ENCODE data around the gene IP6K1. TPM values are rescaled to one million over a fixed set of nuclear protein-coding genes. Genes with fewer than 3 reads are reported as not detected.
"Not testable (repeated sequence)": the region's sequence is repeated elsewhere in the genome, so short reads cannot be mapped to it uniquely, and the experiment has no call there.

The IP6K1 gene
- total RNA-seq, result 32.0 TPM

DNA sequence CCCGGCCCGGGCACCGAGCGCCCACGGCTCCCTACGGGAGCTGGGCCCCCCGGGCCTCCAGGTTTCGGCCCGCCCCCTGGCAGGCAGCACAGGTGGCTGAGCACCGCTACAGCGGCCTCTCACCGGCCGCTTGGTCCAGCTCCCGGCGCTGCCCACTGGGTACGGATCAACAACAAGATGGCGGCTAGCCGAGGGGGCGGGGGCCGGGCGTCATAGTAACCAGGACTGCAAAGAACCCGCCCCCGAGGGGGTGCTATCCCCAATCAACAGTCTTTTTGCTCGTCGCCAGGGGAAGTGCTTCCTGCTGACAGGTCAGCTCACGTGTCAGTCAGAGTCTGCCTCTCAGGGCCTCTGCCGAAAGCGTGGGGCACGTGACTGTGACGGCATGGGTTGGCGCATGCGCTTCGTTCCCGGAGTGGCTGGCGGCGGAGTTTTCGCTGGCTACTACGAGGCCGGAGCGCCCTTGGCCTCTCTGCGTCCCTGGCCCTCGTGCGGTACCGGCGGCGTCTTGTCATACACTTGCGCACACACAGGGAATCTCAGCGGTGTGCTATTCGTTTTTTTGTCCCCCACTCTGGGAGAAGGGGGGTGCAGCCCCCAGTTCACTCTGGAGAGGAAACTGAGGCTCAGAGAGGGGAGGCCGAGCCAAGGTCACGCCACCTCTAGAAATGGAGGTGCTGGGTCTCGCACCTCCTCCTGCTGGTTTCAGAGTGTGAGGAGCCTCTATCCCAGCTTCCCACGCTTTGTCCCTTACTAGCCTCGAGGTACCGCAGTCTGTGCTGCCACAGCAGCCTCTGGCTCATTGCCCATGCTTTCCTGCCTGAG, at the start of gene IP6K1:
TSS of gene IP6K1 (minus strand) at position 186 of the 825 bp plus-strand sequence. CDS start 38,502 bp downstream, outside the sequence.
- DNase-seq (ENCODE audit: low spot score), result peak; percentile 100

DNA sequence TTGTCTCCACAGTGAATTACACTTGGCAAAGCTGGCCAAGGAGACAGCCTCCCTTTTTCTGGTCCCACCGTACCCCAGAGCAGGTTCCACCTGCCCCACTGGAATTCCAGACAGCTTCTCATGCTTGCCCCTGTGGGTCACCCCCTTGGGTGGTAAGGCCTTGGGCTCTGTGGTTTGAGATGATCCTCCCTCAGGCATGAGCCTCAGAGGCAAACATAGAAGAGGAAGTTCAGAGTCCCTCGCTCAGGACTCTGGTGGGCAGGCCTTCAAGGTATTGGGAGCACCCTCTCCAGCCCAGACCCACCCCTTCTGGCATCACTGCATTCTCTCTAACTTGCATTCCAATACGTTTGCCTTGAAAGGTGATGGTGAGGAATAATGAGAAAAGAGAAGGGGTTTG, 45.0 kb upstream of the IP6K1 start:
- DNase-seq (ENCODE audit: low spot score), result no peak

DNA sequence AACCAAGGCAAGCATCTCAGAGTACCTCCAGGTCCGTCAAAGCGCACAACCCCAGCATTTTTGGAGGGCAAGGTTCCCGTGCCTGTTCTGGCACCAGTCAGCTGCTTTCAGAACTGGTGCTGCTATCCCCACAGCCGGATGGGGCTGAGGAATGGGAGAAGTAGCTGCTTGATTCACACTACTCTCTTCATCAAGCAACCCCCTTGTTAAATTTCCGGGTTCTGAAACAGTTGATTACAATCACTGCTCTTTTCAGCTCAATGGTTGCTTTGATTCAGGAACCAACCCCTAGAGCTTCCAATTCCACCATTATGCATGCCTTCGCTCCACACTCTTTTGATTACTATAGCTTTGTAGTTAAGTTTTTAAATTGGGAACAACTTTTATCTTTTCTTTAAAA, 39.7 kb upstream of the IP6K1 start:
- DNase-seq (ENCODE audit: low spot score), result no peak

DNA sequence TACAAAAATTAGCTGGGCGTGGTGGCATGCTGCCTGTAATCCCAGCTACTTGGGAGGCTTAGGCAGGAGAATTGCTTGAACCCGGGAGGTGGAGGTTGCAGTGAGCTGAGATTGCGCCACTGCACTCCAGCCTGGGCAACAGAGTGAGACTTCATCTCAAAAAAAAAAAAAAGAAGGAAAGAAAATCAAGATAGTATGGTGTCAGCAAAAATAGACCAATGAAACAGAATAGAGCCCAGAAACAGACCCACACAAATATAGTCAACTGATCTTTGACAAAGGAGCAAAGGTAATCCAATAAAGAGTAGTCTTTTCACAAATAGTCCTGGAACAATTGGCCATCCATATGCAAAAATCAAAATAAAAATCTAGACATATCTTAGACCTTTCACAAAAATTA, 36.8 kb upstream of the IP6K1 start:
- not testable (repeated sequence) for DNase-seq (ENCODE audit: low spot score)

DNA sequence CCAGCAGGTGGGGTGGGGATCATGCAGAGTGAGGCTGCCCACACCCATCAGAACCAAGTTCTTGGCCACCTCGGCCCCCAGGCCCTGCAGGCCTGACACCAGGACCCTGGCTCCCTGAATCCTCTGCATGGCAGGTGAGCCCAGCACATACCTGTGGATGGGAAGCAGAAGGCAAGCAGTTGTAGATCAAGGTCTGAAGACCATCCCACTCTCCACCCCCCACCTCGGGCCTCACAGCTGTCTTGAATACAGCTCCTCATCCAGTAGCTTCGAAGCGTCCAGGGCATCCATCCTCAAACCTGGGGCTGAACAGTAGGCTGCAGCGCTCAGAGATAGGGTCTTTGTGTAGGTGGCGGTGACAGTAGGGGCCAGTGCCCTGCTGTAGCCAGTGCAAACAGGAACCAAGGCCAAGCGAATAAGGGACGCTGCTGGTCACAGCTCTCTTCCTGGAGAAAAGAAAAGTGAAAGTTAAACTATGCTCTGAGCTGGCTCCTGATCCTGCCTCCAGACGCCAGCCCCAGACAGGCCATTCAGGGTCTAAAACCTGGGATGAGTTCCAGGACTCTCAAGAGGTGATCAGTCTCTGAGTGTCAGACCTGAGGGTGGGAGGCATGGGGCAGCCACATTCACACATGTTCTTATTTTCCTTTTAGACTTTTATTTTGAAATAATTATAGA, 27.3 kb upstream of the IP6K1 start, which contains the start of gene UBA7:
TSS of gene UBA7 (minus strand) at position 457 of the 678 bp plus-strand sequence. CDS start at position 291, 166 bp downstream.
- peak; percentile 65 for DNase-seq (ENCODE audit: low spot score)

DNA sequence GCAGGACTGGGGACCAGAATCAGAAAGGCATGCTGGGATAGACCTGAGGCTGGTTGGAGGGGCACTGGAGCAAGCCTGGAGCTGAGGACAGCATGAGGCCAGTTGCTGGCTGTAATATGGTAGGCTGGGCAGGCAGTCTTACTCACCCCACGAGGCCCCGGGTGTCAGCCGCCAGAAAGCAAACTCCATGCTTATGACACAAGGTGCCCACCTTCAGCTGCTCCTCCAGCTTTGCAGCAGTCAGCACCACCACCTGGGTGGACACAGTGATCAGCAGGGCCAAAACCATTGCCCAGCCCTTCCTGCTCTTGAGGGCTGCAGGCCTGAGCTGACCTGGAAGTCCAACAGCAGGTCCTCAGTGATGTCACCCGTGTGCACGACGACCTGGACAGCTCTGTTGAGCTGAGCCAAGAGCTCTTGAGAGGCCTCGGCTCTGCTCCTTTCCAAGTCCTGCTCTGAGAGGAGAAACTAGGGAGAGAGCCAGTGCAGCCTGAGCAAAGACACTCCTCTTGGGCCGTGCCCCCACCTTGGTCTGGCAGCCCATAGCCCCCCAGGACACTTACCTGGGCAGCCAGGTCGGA, 26.7 kb upstream of the IP6K1 start:
- no peak for DNase-seq (ENCODE audit: low spot score)

DNA sequence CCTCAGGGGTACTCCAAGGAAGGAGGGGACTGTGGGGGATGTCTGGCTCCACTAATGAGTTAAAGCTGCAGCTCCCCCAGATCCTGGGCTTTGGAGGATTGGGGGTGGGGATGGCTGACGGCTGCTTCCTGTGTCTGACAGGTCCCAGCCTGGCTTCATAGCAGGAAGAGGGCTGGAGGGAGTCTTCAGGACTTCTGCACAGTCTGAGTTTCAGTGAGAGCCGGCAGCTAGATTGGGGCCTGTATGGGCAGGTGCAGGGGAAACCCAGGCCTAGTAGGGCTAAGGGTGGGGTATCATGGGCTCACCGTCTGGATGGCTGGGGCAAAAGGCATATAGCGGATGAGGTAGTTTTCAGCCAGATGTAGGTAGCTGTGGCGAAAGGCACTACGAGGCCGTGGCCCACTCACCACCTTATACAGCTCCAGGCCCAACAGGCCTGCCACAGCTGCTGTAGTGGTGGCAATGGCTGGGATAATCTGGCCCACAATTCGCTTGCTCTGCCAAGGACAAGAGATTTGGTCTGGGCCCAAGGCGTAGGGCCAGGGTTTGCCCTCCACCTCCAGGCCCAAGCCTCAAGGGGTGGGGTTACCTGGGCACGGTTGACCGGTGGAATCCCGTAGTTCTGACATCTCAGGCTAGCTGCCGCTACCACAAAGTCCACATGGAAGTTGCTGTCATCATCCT, 21.2 kb upstream of the IP6K1 start:
- peak; percentile 65 for DNase-seq (ENCODE audit: low spot score)

DNA sequence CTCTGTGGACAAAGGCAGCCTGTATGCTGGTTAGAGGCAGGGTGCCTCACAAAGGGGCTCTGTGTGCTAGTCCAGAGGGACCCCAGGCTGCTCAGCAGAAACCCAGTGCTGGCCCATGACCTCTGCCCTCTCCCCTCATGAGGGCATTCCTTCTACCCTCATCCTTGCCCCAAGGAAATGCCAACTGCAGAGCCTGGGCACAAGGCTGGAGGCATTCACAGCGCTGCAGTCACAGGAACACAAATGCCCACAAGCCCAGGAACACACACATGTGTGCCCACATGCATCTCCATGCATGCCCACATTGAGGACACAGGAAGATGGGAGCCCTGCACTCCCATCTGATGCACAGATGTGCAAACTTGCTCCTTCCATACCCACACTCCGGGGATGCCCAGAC, 20.5 kb upstream of the IP6K1 start:
- DNase-seq (ENCODE audit: low spot score), result no peak

DNA sequence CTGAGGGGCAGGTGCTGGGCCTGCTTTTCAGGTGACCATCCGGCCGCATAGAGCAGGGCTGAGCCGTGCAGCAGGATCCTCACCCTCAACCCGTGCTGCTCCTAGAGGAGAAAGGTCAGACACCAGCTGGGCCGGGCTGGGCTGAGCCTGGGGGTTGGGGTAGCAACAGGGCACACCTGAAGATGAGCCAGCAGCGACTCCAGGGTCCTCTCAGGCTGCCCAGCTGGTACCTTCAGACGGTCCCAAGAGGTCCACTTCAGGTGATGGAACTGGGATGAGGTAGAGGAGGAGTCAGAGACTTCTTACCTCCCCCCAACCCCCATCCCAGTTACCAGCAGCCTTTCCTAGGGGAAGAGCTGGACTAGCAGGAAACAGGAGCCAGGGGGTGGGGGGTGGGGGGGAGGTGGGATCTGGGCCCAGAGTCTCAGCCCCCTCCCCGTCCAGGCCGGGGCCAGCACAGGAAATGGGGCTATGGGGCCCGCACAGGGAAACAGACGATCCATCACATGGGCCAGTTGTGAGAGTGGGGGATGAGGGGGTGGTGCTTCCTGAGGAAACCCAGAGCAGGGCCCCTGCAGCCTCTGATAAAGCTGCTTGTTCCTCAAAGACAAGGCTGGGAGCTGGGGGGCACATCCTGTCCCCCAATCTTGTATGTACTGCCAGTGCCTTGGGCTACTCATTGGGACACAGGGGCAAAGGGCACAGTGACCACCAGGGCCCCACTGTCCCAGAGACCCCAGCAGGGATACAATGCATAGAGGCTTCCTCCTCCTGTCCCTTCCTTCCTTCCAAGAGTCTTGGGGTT, 19.8 kb upstream of the IP6K1 start:
- DNase-seq (ENCODE audit: low spot score), result no peak

DNA sequence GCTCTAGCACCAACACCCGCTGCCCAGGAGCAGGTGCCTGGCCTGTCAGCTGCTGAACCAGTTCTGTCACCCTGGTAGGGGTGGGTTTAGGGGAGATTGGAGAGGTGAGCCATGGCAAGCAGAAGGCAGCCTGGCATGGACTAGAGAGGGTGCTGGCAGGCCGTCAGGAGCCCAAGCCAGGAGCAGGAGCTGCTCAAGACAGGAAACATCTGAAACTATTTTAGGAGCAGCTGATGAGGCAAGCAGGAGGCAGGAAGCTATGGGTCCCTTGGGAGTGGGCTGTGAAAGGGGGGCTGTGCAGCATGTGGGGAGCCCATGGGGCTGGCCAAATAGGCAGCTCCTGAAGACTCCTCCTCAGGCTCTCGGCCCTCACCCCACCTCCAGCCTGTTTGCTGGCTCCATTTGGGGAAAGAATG, 19.0 kb upstream of the IP6K1 start:
- DNase-seq (ENCODE audit: low spot score), result peak; percentile 75

DNA sequence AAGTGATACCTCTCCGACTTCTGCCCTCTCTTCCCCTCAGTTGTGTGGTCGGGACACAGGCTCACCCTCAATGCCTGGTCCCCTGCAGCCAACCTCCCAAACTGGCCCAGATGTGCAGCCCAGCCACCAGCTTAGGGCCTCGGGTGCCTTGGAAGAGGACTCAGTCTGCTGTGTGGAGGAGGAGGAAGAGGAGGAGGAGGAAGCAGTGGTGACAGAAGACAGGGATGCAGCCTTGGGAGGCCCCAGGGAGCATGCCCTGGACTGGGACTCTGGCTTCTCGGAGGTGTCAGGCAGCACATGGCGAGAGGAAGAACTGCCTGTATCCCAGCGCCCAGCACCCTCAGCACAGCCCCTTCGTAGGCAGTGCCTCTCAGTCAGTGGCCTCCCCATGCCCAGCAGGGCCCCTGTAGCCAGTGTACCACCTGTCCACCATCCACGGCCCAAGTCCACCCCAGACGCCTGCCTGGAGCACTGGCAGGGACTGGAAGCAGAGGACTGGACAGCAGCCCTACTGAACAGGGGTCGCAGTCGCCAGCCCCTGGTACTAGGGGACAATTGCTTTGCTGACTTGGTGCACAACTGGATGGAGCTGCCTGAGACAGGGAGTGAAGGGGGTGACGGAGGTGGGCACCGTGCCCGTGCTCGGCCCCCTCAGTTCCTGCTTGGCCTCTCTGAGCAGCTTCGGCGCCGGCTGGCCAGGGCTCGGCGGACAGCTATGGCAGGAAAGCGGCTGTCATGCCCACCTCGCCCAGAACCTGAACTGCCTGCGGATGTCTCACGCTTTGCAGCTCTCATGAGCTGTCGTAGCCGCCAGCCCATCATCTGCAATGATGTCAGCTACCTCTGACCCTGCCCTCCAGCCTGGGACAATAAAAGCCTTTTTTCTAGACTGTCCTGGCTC, 18.0 kb upstream of the IP6K1 start:
- no peak for DNase-seq (ENCODE audit: low spot score)

DNA sequence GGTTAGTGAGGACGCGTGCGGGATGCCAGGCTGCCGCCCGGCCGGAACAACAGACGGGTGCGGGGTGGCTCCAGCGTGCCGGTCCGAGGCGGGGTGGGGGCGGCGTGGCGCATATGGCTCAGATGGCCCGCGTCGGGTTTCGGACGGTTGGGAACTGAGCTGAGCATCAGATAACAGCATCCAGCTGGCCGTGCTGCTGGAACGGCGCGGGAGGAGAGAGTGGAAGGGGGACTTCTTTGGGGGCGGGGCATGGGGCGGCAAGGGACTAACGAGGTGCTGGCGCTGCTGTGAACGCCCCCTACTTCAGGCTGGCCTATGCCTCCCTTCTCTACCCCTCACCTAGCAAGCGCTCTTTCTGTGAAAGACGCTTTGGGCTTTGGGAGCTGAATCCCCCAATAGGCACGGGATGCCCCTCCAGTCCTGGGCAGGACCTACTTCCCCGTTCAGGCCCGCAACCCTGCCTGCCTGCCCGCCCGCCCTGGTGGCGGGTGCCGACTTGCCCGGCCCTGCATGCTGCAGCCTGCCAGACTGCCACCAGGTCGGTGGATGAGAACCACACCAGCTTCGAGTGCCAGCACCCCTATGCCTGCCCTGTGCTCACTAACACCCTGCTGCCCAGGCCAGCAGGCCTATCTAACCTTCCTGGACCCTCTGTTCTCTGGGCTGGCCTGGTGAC, 17.3 kb upstream of the IP6K1 start:
- peak; percentile 84 for DNase-seq (ENCODE audit: low spot score)

DNA sequence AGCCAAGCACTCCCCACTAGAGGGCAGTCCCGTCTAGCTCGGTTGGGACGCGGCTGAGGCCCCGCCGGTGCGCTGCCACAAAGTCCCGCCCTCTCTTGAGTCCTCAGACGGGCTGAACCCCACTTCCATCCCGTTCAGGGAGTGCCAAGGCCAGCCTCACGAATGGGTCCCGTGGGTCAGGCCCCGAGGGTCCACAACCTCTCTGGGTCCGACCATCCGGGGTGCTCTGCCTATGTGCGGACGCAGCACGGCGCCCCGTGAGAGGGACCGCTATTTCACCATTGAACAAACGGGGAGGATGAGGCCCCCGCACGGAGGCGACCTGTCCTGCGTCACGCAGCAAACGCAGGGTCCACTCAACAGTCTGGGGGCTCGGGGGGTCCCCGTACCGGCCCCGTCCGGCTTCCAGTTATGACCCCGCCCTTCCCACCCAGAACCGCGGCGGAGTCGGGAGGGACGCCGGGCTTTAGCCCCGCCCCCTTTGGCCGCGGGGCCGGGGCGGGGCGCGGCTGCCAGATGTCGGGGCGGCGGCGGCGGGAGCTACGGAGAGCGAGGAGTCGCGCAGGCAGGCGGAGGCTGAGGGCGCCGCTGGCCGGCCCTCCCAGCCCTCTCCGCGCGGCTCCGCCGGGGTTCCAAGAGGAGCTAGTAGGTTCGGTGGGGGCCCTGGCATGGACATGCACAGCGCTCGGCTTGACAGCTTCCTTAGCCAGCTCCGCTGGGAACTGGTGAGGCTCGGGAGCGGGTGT, 16.6 kb upstream of the IP6K1 start, which contains the start of gene INKA1:
TSS of gene INKA1 (plus strand) at position 543 of the 746 bp plus-strand sequence. CDS start at position 675, 132 bp downstream.
- peak; percentile 93 for DNase-seq (ENCODE audit: low spot score)

DNA sequence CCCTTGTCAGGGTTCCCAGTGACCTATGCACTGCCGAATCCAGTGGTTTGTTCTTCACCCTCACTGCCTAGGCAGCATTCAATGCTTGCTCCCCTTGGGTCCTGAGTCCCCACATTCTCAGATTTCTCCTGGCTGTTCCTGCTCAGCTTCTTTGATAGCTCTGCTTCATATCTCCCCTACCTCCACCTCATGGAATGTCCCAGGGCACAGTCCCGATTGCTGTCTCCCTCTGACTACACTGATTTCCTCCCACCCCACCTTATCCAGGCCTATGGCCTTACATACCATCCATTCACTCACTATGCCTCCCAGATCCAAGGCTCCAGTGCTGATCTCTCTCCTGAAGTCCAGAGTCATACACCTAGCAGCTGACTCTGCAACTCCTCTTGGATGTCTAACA, 14.8 kb upstream of the IP6K1 start:
- no peak for DNase-seq (ENCODE audit: low spot score)

DNA sequence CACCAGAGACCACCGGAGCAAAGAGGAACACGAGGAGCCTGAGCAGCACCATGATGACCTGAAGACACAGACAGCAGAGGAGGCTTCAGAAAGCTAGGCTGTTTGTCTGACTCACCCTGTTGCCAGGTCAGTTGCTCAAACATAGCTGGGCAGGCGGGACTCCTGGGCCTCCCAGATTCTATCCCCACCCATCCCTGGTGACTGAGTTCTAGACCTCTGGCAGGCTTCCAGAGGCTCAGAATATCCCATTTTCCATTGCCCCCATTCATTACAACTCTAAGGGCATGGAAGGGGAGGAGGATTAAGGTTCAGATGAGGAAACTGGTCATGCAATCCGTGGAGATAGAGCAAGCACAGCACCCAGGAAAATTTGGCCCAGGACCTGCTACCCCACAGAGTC, 13.4 kb upstream of the IP6K1 start, which contains the start of gene CDHR4:
TSS of gene CDHR4 (minus strand) at position 113 of the 400 bp plus-strand sequence. CDS start at position 52, 61 bp downstream.
- DNase-seq (ENCODE audit: low spot score), result no peak

DNA sequence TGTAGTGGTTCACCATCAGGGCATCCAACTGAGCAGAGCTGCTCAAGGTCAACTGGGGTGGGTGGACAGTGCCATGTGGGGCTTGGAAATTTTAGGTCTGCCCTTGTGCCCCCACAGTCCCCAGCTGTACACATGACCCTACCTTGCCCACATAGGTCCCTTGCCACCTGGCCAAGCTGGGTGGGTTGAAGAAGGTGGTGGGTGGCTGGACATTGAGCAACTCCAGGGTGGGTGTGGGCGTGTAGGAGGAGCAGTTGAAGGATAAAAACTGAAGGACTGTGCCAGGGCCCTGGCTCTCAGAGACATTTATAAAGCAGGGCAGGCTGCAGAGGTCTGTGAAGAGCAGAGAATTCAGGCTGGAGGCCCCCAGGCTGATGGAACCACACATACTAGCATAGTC, 12.8 kb upstream of the IP6K1 start:
- DNase-seq (ENCODE audit: low spot score), result no peak

DNA sequence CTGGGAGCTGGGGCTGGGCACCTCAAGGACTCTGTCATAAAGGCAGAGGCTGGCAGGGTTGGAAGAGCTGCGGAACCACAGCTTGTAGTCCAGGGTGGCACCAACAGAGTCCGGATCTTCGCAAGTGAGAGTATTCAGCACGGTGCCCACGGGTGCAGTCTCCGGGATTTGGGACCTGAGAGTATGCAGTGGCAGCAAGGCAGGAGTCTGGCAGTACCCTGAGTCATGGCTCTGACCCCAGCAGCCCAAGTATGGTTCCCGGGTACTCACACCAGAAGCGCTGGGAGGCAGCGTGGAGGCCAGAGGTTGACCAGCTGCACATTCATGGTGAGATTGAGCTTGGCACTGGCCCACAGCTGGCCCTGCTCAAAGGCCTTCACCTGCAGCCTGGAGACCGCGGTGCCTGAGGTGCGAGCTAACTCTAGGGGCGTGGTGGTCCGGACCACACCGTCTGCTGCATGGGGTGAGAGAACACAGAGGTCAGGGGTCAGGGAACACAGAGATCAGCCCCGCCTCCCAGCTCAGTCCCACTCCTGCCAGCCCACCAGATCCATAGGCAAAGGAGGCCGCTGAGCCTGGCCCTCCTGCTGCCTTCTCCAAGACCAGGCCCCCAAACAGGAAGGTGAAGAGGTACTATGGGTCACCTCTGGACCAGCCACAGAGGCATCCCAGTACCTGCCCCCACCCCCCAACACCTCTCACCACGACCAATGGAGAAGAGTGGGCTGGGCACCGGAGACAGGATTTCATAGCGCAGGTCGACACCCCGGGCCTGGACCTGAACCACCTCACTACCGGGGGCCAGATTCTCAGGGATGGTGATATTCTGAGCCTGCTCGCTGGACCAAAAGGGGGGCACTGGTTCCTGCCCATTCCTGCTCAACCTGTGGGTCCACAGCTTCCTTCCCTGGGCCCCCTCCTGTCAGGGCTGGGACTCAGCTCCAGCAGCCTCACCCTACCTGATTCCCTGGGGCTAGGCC, 8.9 kb upstream of the IP6K1 start:
- DNase-seq (ENCODE audit: low spot score), result no peak

All from ureter (tissue), 1 donor.